HepG2 (cell line): Measurements from ENCODE around the gene MIF. TPM values are rescaled to one million over a fixed set of nuclear protein-coding genes. Genes with fewer than 3 reads are reported as not detected.
A peak's percentile ranks its signal among the peaks of the same experiment; 100 is the strongest.

ENCODE experiments used
- BORCS8-MEF2B ChIP-seq: sonication (generic); formaldehyde crosslinking; IDR thresholded peaks from 2 replicates; pipeline ENCODE4 v1.8.0; 2022; ENCODE audit warnings: mild to moderate bottlenecking, missing genetic modification reagents
- CENPX ChIP-seq: sonication (generic); formaldehyde crosslinking; IDR thresholded peaks from 2 replicates; pipeline ENCODE4 v1.9.0; 2021; ENCODE audit warnings: mild to moderate bottlenecking, missing genetic modification reagents, moderate library complexity
- EED ChIP-seq: sonication (generic); formaldehyde crosslinking; IDR thresholded peaks from 2 replicates; pipeline ENCODE4 v1.5.0; 2020; ENCODE audit warnings: mild to moderate bottlenecking, missing genetic modification reagents
- ESRRA ChIP-seq: sonication (generic); formaldehyde crosslinking; IDR thresholded peaks from 2 replicates; pipeline ENCODE4 v1.5.1; 2020; ENCODE audit warnings: mild to moderate bottlenecking, low read depth, missing genetic modification reagents
- ETV5 ChIP-seq: IDR thresholded peaks from 2 replicates; pipeline ENCODE4 v1.6.1; 2018; ENCODE audit warnings: missing biosample characterization, missing genetic modification reagents, inconsistent platforms, borderline replicate concordance
- GATA4 ChIP-seq: sonication (generic); IDR thresholded peaks from 2 replicates; pipeline ENCODE4 v1.6.1; 2016; ENCODE audit warnings: antibody characterized with exemption, low read depth, borderline replicate concordance
- IRF2 ChIP-seq: IDR thresholded peaks from 2 replicates; pipeline ENCODE4 v1.6.1; 2018; ENCODE audit warnings: missing genetic modification reagents, missing compliant biosample characterization
- JUNB ChIP-seq: sonication (generic); formaldehyde crosslinking; IDR thresholded peaks from 2 replicates; pipeline ENCODE4 v1.8.0; 2022; ENCODE audit warnings: missing genetic modification reagents, mild to moderate bottlenecking, borderline replicate concordance
- KLF6 ChIP-seq: IDR thresholded peaks from 2 replicates; pipeline ENCODE4 v1.8.0; 2016; ENCODE audit warnings: missing biosample characterization, missing genetic modification reagents
- MYPOP ChIP-seq: sonication (generic); formaldehyde crosslinking; IDR thresholded peaks from 2 replicates; pipeline ENCODE4 v1.8.1; 2023; ENCODE audit warnings: mild to moderate bottlenecking, moderate library complexity, missing genetic modification reagents
- PCBP2 ChIP-seq: fragments of 200-400 bp; formaldehyde crosslinking; optimal IDR thresholded peaks from 2 replicates; pipeline ENCODE3; 2018; ENCODE audit warnings: low read length, low read depth; ENCODE audit not compliant: poor library complexity, severe bottlenecking
- YEATS2 ChIP-seq: sonication (generic); formaldehyde crosslinking; IDR thresholded peaks from 2 replicates; pipeline ENCODE4 v1.4.0; 2020; ENCODE audit warnings: missing genetic modification reagents, borderline replicate concordance
- ZBTB25 ChIP-seq: IDR thresholded peaks from 2 replicates; pipeline ENCODE4 v1.6.1; 2018; ENCODE audit warnings: missing genetic modification reagents
- ZKSCAN8 ChIP-seq: IDR thresholded peaks from 2 replicates; pipeline ENCODE4 v1.6.1; 2016; ENCODE audit warnings: borderline replicate concordance, missing genetic modification reagents, missing compliant biosample characterization
- polyA plus RNA-seq, 8 experiments: library from polyadenylated mRNA; depleted of rRNA in 3 of 8; stranded (reverse) in 7 of 8; unstranded in 1 of 8; fragments of >200 nt; fragmentation: Illumina TruSeq in 4 of 8; extraction: Trizol in 4 of 8; gene quantifications; 2 replicates each; pipeline versions ENCODE4 v1.2.1 to v1.2.3, GENCODE V29; 2011 to 2016; ENCODE audit warnings: low read depth in 4 of 8, missing spikeins in 1 of 8, mixed read lengths in 1 of 8; ENCODE audit not compliant: insufficient read depth in 1 of 8
- total RNA-seq, 5 experiments: library from RNA; depleted of rRNA; stranded (reverse); fragments of >200 nt; fragmentation: Illumina TruSeq; extraction: Trizol; gene quantifications; 2 replicates each; pipeline ENCODE4 v1.2.3, GENCODE V29; 2016; ENCODE audit warnings: low read depth in 1 of 5
- TF ChIP-seq, protein P1 (sequence below): sonication (generic); formaldehyde crosslinking; IDR thresholded peaks from 2 replicates; pipeline ENCODE4 v1.5.1; 2020; ENCODE audit warnings: missing genetic modification reagents, mild to moderate bottlenecking, borderline replicate concordance
- TF ChIP-seq, protein P2 (sequence below): sonication (generic); formaldehyde crosslinking; conservative IDR thresholded peaks from 2 replicates; pipeline ENCODE4 v1.8.0; 2022; ENCODE audit warnings: missing genetic modification reagents
- TF ChIP-seq, protein P3 (sequence below): sonication (generic); formaldehyde crosslinking; IDR thresholded peaks from 2 replicates; pipeline ENCODE4 v1.5.1; 2020; ENCODE audit warnings: mild to moderate bottlenecking, missing genetic modification reagents, moderate library complexity

MIF gene
- total and polyA plus RNA-seq, 2 of the 13 experiments (the other 11 are each of a cell fraction or from before 2014, with no cell fraction given) = 634 to 675 TPM

- TF ChIP-seq, protein P1, sequence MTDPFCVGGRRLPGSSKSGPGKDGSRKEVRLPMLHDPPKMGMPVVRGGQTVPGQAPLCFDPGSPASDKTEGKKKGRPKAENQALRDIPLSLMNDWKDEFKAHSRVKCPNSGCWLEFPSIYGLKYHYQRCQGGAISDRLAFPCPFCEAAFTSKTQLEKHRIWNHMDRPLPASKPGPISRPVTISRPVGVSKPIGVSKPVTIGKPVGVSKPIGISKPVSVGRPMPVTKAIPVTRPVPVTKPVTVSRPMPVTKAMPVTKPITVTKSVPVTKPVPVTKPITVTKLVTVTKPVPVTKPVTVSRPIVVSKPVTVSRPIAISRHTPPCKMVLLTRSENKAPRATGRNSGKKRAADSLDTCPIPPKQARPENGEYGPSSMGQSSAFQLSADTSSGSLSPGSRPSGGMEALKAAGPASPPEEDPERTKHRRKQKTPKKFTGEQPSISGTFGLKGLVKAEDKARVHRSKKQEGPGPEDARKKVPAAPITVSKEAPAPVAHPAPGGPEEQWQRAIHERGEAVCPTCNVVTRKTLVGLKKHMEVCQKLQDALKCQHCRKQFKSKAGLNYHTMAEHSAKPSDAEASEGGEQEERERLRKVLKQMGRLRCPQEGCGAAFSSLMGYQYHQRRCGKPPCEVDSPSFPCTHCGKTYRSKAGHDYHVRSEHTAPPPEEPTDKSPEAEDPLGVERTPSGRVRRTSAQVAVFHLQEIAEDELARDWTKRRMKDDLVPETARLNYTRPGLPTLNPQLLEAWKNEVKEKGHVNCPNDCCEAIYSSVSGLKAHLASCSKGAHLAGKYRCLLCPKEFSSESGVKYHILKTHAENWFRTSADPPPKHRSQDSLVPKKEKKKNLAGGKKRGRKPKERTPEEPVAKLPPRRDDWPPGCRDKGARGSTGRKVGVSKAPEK (CRISPR knock-in tag) = no peak
- TF ChIP-seq EED (CRISPR knock-in tag) = peak; percentile 37; the same call in 1 of the 2 replicates
- TF ChIP-seq, protein P2, sequence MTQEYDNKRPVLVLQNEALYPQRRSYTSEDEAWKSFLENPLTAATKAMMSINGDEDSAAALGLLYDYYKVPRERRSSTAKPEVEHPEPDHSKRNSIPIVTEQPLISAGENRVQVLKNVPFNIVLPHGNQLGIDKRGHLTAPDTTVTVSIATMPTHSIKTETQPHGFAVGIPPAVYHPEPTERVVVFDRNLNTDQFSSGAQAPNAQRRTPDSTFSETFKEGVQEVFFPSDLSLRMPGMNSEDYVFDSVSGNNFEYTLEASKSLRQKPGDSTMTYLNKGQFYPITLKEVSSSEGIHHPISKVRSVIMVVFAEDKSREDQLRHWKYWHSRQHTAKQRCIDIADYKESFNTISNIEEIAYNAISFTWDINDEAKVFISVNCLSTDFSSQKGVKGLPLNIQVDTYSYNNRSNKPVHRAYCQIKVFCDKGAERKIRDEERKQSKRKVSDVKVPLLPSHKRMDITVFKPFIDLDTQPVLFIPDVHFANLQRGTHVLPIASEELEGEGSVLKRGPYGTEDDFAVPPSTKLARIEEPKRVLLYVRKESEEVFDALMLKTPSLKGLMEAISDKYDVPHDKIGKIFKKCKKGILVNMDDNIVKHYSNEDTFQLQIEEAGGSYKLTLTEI (CRISPR knock-in tag) = no peak
- TF ChIP-seq ETV5 (CRISPR knock-in tag) = peak; percentile 84
- no peak for TF ChIP-seq JUNB (CRISPR knock-in tag)
- no peak for TF ChIP-seq ZKSCAN8 (CRISPR knock-in tag)
- no peak for TF ChIP-seq PCBP2
- TF ChIP-seq ESRRA (CRISPR knock-in tag) = peak; percentile 28; the same call in 1 of the 2 replicates
- TF ChIP-seq YEATS2 (CRISPR knock-in tag) = no peak
- TF ChIP-seq CENPX (CRISPR knock-in tag) = no peak
- TF ChIP-seq BORCS8-MEF2B = peak; percentile 65; the same call in 1 of the 2 replicates
- TF ChIP-seq MYPOP = peak; percentile 77
- TF ChIP-seq KLF6 (CRISPR knock-in tag) = no peak
- no peak for TF ChIP-seq IRF2
- no peak; the same call in 1 of the 2 replicates for TF ChIP-seq ZBTB25
- TF ChIP-seq, protein P3, sequence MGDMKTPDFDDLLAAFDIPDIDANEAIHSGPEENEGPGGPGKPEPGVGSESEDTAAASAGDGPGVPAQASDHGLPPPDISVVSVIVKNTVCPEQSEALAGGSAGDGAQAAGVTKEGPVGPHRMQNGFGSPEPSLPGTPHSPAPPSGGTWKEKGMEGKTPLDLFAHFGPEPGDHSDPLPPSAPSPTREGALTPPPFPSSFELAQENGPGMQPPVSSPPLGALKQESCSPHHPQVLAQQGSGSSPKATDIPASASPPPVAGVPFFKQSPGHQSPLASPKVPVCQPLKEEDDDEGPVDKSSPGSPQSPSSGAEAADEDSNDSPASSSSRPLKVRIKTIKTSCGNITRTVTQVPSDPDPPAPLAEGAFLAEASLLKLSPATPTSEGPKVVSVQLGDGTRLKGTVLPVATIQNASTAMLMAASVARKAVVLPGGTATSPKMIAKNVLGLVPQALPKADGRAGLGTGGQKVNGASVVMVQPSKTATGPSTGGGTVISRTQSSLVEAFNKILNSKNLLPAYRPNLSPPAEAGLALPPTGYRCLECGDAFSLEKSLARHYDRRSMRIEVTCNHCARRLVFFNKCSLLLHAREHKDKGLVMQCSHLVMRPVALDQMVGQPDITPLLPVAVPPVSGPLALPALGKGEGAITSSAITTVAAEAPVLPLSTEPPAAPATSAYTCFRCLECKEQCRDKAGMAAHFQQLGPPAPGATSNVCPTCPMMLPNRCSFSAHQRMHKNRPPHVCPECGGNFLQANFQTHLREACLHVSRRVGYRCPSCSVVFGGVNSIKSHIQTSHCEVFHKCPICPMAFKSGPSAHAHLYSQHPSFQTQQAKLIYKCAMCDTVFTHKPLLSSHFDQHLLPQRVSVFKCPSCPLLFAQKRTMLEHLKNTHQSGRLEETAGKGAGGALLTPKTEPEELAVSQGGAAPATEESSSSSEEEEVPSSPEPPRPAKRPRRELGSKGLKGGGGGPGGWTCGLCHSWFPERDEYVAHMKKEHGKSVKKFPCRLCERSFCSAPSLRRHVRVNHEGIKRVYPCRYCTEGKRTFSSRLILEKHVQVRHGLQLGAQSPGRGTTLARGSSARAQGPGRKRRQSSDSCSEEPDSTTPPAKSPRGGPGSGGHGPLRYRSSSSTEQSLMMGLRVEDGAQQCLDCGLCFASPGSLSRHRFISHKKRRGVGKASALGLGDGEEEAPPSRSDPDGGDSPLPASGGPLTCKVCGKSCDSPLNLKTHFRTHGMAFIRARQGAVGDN (CRISPR knock-in tag) = peak; percentile 80
- no peak for TF ChIP-seq GATA4
Measured at GRCh38 chr22:23856721-23857605, 37.2 kb upstream of the MIF start (continued).
